Activated T-helper 2 cell treated with anti-CD3 and anti-CD28 coated beads, Interferon-gamma antibody, Interleukin-2, Interleukin-4, amounts not matched to agents 10 μg/mL and 5 μg/mL and 100 μg/mL, durations not matched to agents 14 hours and 24 hours and 36 hours (primary cell): ENCODE results near the gene PIGT. TPM values are rescaled to one million over a fixed set of nuclear protein-coding genes. Genes with fewer than 3 reads are reported as not detected.
"Not testable (repeated sequence)": the region's sequence is repeated elsewhere in the genome, so short reads cannot be mapped to it uniquely, and the experiment has no call there.

Experiments
- DNase-seq: peaks from one replicate; pipeline ENCODE4 v3.0.0; 2021; ENCODE audit warnings: low spot score
- H3K27ac Mint-ChIP-seq: one replicate; pipeline ENCODE4 v1.8.0; 2021; ENCODE audit warnings: mixed read lengths
- H3K27me3 Mint-ChIP-seq: one replicate; pipeline ENCODE4 v1.8.0; 2021; ENCODE audit warnings: low read depth, mixed read lengths
- H3K36me3 Mint-ChIP-seq: one replicate; pipeline ENCODE4 v1.8.0; 2021; ENCODE audit warnings: low read depth, mixed read lengths
- H3K4me1 Mint-ChIP-seq: one replicate; pipeline ENCODE4 v1.8.0; 2021; ENCODE audit warnings: low read depth, mixed read lengths
- H3K4me3 Mint-ChIP-seq: one replicate; pipeline ENCODE4 v1.8.0; 2021; ENCODE audit warnings: low read depth, mild to moderate bottlenecking, moderate library complexity, mixed read lengths
- H3K9me3 Mint-ChIP-seq: one replicate; pipeline ENCODE4 v1.8.0; 2021; ENCODE audit warnings: mixed read lengths
- intact Hi-C: fragments of 100-400 bp; cut with micrococcal nuclease; formaldehyde crosslinking; loops from one replicate; pipeline ENCODE4 v1.15.1; 2023
- total RNA-seq: library from RNA; stranded (reverse); gene quantifications from 2 replicates; pipeline ENCODE4 v1.2.3, GENCODE V29; 2022

Gene PIGT
- total RNA-seq, 1 donor from 2014 or later = 72.7 TPM

DNA sequence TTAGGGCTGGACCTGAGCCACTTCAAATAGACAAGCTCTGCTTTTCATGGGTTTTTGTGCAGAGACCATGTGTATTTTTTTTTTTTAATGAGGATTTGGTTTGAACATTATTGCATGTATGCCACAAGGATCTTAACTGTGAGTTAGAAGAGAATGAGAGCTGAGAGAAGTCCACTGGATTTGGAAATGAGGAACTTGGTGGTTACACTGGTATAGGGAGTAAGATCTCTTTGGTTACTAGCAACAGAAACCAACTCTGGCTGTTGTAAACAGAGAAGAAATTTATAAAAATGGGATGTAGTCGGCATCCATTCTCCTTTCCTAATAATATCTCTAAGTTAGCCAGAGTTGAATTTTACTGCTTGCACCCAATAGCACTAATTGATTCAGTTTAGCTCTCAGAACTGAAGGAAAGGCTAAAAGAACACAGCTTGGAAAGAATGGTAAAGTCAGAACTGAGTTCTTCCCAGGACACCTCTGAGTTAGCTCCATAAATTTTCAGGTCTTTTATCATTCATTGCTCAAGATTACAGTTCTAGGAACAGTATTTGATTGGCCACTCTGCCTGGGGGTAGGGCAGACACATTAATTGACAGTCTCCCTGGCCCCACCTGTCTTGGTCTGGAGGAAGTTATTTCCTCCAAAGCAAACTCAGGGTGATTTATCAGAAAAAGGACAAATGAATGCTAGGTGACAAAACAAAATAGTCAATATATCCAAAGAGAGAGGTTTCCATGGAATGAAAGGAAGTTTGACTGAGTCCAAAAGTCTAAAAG lies 49.7 kb downstream of the PIGT start:
- peaks cover 33% of the 10 kb centered on the region for H3K27me3 Mint-ChIP-seq
- no peaks in the 10 kb centered on the region for H3K4me1 Mint-ChIP-seq
- H3K4me3 Mint-ChIP-seq = no peak overlapping the region
- intact Hi-C loops = no loop called here
- no peaks in the 10 kb centered on the region for H3K9me3 Mint-ChIP-seq
- H3K27ac Mint-ChIP-seq = no peak overlapping the region
- no peak for DNase-seq
- H3K36me3 Mint-ChIP-seq = no peaks in the 10 kb centered on the region

DNA sequence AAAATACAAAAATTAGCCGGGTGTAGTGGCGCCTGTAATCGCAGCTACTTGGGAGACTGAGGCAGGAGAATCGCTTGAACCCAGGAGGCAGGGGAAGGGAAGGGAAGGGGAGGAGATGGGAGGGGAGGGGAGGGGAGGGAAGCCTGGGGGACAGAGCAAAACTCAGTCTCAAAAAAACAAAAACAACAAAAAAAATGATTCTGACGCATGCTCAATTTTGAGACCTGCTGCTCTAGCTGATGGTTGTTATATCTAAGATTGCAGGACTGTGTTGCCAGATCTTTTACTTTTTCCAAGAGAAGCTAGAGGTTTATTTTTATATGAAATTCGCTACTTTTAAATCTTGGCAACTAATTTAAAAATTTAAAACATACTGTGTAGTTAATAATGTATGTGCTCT lies 51.2 kb downstream of the PIGT start:
- Mint-ChIP-seq H3K36me3 (no peaks in the 10 kb centered on the region), H3K4me1 (no peaks in the 10 kb centered on the region), H3K27me3 (peaks cover 42% of the 10 kb centered on the region), H3K27ac (no peak overlapping the region), H3K9me3 (no peaks in the 10 kb centered on the region), H3K4me3 (no peak overlapping the region)
- DNase-seq = no peak
- intact Hi-C loops = no loop called here

- Mint-ChIP-seq H3K36me3 (no peaks in the 10 kb centered on the region), H3K27me3 (peaks cover 49% of the 10 kb centered on the region), H3K4me1 (no peaks in the 10 kb centered on the region), H3K27ac (no peak overlapping the region), H3K4me3 (no peak overlapping the region), H3K9me3 (no peaks in the 10 kb centered on the region)
- no peak for DNase-seq
- intact Hi-C loops = no loop called here
Observed at GRCh38 chr20:45467861-45468260, 51.9 kb downstream of the PIGT start.

GRCh38 chr20:45469336-45470261 lies 53.7 kb downstream of the PIGT start, which contains the start of gene WFDC2:
WFDC2 (plus strand) TSS chr20:45469753; CDS start chr20:45469782, 29 bp downstream.
- Mint-ChIP-seq H3K4me3 (peak within 1 kb of the TSS; percentile 14), H3K4me1 (no peaks in the 10 kb centered on the region), H3K27ac (no peak within 1 kb of the TSS), H3K27me3 (peaks cover 62% of the 10 kb centered on the region), H3K9me3 (no peaks in the 10 kb centered on the region), H3K36me3 (no peaks in the 10 kb centered on the region)
- no peak for DNase-seq
- intact Hi-C loops = no loop called here

DNA sequence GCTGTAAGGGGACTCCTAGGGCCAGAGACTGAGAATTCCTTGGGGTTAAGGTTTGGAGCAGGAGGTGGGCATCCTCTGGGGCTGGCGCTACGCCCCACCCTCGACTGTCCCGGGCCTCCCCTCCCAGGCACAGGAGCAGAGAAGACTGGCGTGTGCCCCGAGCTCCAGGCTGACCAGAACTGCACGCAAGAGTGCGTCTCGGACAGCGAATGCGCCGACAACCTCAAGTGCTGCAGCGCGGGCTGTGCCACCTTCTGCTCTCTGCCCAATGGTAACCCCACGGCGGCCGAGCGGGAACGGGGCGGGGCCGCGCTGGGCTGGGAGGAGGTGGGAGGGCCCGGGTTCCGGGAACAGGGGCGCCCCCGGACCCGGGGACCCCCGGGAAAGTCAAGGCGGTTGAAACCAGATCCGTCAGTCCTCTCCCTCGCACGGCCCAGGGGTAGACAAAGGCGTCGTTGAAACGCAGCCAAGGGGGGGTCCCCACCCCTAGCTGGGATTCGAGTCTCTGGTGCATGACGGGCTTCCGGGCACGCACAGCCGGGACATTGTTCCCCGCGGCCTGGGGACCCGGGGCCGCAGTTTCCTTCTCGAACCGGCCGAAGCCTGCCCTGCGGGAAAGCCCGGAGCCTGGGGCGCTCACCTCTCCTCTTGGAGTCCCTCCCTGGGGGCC lies 54.5 kb downstream of the PIGT start:
- H3K9me3 Mint-ChIP-seq = no peaks in the 10 kb centered on the region
- H3K4me1 Mint-ChIP-seq = no peaks in the 10 kb centered on the region
- no peak overlapping the region for H3K27ac Mint-ChIP-seq
- peaks cover 61% of the 10 kb centered on the region for H3K27me3 Mint-ChIP-seq
- H3K4me3 Mint-ChIP-seq = peak overlapping the region; percentile 14
- no peaks in the 10 kb centered on the region for H3K36me3 Mint-ChIP-seq
- intact Hi-C loops = no loop called here
- DNase-seq = no peak

- H3K36me3 Mint-ChIP-seq = no peaks in the 10 kb centered on the region
- no peaks in the 10 kb centered on the region for H3K4me1 Mint-ChIP-seq
- no peaks in the 10 kb centered on the region for H3K9me3 Mint-ChIP-seq
- peak overlapping the region; percentile 45 for H3K4me3 Mint-ChIP-seq
- no peak overlapping the region for H3K27ac Mint-ChIP-seq
- peaks cover 59% of the 10 kb centered on the region for H3K27me3 Mint-ChIP-seq
- DNase-seq = no peak
- intact Hi-C loops = no loop called here
Observed at GRCh38 chr20:45470937-45471336, 55.0 kb downstream of the PIGT start.

- H3K36me3 Mint-ChIP-seq, H3K4me1 Mint-ChIP-seq: not testable (repeated sequence)
- peaks cover 52% of the 10 kb centered on the region for H3K27me3 Mint-ChIP-seq
Observed at GRCh38 chr20:45472286-45472685, 56.3 kb downstream of the PIGT start.

More at GRCh38 chr20:45472286-45472685, 56.3 kb downstream of the PIGT start:
- H3K4me3 Mint-ChIP-seq, H3K27ac Mint-ChIP-seq, H3K9me3 Mint-ChIP-seq, DNase-seq, intact Hi-C loops: not testable (repeated sequence)

Other genes with a start within 250 kb of the PIGT start
- not detected in 2 replicates for gene PI3, start 241.2 kb upstream of the PIGT start, total RNA-seq
- gene SEMG1, start 209.1 kb upstream of the PIGT start, total RNA-seq = not detected in 2 replicates
- gene SEMG2, start 194.8 kb upstream of the PIGT start, total RNA-seq = not detected in 2 replicates
- not detected in 2 replicates for gene SLPI, start 161.6 kb upstream of the PIGT start, total RNA-seq
- gene RBPJL, start 109.3 kb upstream of the PIGT start, total RNA-seq = not detected in 2 replicates
- gene MATN4, start 107.8 kb upstream of the PIGT start, total RNA-seq = 0.39 and 0.64 TPM in 2 replicates
- gene SDC4, start 67.7 kb upstream of the PIGT start, total RNA-seq = 133 and 136 TPM in 2 replicates
- 16.8 and 20.1 TPM in 2 replicates for gene SYS1, start 53.0 kb upstream of the PIGT start, total RNA-seq
- not detected in 2 replicates for gene TP53TG5, start 37.8 kb upstream of the PIGT start, total RNA-seq
- gene DBNDD2, start 7.9 kb upstream of the PIGT start, total RNA-seq = 12.3 and 12.8 TPM in 2 replicates
- gene WFDC2, start 53.6 kb downstream of the PIGT start, total RNA-seq = not detected in 2 replicates
- gene SPINT3, start 99.5 kb downstream of the PIGT start, total RNA-seq = not detected in 2 replicates
- gene WFDC6, start 123.3 kb downstream of the PIGT start, total RNA-seq = not detected in 2 replicates
- not detected in 2 replicates for gene EPPIN, start 131.3 kb downstream of the PIGT start, total RNA-seq
- gene WFDC8, start 163.1 kb downstream of the PIGT start, total RNA-seq = not detected in 2 replicates
- not detected in 2 replicates for gene WFDC10A, start 213.6 kb downstream of the PIGT start, total RNA-seq
- gene WFDC9, start 215.1 kb downstream of the PIGT start, total RNA-seq = not detected in 2 replicates